ENCODE measurements around the gene TTC4.

DNA sequence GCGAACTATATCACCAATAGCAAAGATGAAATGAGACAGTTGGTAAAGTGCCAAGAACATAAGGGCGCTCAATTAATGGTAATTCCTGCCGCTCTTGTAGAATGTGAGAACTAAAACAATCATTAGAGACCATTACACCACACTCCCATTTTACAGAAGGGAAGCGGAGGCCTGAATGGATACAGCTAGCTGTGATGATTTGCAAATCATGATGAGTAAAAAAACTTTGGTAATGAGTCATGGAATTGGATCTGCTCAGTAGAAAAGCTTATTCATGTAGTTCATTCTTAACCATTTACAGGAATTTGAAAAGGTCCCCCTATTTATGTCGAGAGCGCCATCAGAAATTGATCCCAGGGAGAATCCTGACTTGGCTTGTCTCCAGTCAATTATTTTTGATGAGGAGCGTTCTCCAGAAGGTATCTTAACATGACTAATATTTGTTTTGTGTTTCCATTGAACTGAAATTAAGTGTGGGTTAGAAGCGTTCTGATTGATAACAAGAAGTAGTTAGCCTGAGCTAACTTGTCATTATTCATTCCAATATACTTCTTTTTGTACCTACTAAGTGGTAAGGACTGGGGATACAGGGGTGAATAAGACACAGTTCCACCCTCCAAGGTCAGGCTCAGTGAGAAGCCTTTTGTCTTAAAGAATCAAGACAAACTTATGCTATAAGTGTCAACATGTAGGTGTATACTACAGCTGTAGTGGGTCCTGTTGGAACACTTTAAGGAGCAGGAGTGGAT is 812 bp downstream of the TTC4 start:
- TF ChIP-seq CTCF (IDR thresholded peaks at IDR 0.05) = no peak
- TF ChIP-seq REST (IDR thresholded peaks at IDR 0.05; ENCODE audit: insufficient read depth in 1 of 2, low read depth in 2 of 2, low read length in 1 of 2) = no peak
- TF ChIP-seq TCF7L2 (IDR thresholded peaks at IDR 0.05; ENCODE audit: low read depth, low read length) = no peak
- no peak for TF ChIP-seq SIN3A (IDR thresholded peaks at IDR 0.05; ENCODE audit: borderline replicate concordance, insufficient read depth, low read depth, low read length)
- no peak for TF ChIP-seq POLR2AphosphoS5 (IDR thresholded peaks at IDR 0.05; ENCODE audit: low read depth, low read length)

All from Panc1 (cell line).